HepG2 (cell line): ENCODE results near the gene CASP12.

Experiments
- EZH2 ChIP-seq: conservative IDR thresholded peaks from 2 replicates; pipeline ENCODE4 v1.6.1; 2012; ENCODE audit warnings: mild to moderate bottlenecking, low read depth, low read length, moderate library complexity
- KDM5B ChIP-seq: sonication (generic); formaldehyde crosslinking; IDR thresholded peaks from 2 replicates; pipeline ENCODE4 v1.4.0; 2020; ENCODE audit warnings: missing genetic modification reagents, mild to moderate bottlenecking, borderline replicate concordance
- PRDM10 ChIP-seq: sonication (generic); formaldehyde crosslinking; IDR thresholded peaks from 2 replicates; pipeline ENCODE4 v1.4.0; 2020; ENCODE audit warnings: low read depth, missing genetic modification reagents
- RBM22 ChIP-seq: fragments of 200-400 bp; formaldehyde crosslinking; optimal IDR thresholded peaks from 2 replicates; pipeline ENCODE3; 2017; ENCODE audit warnings: mild to moderate bottlenecking, low read length, moderate library complexity
- RFX3 ChIP-seq: IDR thresholded peaks from 2 replicates; pipeline ENCODE4 v1.6.1; 2016; ENCODE audit warnings: missing biosample characterization, missing genetic modification reagents
- SMC3 ChIP-seq: IDR thresholded peaks from 2 replicates; pipeline ENCODE4 v1.6.1; 2011; ENCODE audit warnings: low read length, improper control_type of control experiment
- TGIF2 ChIP-seq: IDR thresholded peaks from 2 replicates; pipeline ENCODE4 v1.6.1; 2016; ENCODE audit warnings: control low read depth, missing compliant biosample characterization
- ZNF430 ChIP-seq: sonication (generic); formaldehyde crosslinking; IDR thresholded peaks from 2 replicates; pipeline ENCODE4 v1.9.0; 2021; ENCODE audit warnings: mild to moderate bottlenecking, missing genetic modification reagents
- ZSCAN29 ChIP-seq: sonication (generic); formaldehyde crosslinking; conservative IDR thresholded peaks from 2 replicates; pipeline ENCODE4 v1.4.0; 2020; ENCODE audit warnings: mild to moderate bottlenecking, missing genetic modification reagents
- TF ChIP-seq, protein P1 (sequence below): sonication (generic); formaldehyde crosslinking; IDR thresholded peaks from 2 replicates; pipeline ENCODE4 v1.4.0; 2020; ENCODE audit warnings: missing genetic modification reagents, mild to moderate bottlenecking, borderline replicate concordance

DNA sequence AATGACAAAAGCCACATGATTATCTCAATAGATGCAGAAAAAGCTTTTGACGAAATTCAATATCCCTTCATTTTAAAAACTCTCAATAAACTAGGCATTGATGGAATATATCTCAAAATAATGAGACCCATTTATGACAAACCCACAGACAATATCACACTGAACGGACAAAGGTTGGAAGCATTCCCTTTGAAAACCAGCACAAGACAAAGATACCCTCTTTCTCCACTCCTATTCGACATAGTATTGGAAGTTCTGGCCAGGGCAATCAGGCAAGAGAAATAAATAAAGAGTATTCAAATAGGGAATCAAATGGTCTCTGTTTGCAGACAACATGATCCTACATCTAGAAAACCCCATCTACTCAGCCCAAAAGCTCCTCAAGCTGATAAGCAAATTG is 52.0 kb downstream of the CASP12 start:
- TF ChIP-seq RBM22 = no peak
- TF ChIP-seq KDM5B (CRISPR knock-in tag) = no peak
- TF ChIP-seq, protein P1, sequence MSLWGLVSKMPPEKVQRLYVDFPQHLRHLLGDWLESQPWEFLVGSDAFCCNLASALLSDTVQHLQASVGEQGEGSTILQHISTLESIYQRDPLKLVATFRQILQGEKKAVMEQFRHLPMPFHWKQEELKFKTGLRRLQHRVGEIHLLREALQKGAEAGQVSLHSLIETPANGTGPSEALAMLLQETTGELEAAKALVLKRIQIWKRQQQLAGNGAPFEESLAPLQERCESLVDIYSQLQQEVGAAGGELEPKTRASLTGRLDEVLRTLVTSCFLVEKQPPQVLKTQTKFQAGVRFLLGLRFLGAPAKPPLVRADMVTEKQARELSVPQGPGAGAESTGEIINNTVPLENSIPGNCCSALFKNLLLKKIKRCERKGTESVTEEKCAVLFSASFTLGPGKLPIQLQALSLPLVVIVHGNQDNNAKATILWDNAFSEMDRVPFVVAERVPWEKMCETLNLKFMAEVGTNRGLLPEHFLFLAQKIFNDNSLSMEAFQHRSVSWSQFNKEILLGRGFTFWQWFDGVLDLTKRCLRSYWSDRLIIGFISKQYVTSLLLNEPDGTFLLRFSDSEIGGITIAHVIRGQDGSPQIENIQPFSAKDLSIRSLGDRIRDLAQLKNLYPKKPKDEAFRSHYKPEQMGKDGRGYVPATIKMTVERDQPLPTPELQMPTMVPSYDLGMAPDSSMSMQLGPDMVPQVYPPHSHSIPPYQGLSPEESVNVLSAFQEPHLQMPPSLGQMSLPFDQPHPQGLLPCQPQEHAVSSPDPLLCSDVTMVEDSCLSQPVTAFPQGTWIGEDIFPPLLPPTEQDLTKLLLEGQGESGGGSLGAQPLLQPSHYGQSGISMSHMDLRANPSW = no peak
- TF ChIP-seq SMC3 = no peak
- TF ChIP-seq ZSCAN29 (CRISPR knock-in tag) = no peak
- no peak for TF ChIP-seq TGIF2 (CRISPR knock-in tag)
- TF ChIP-seq PRDM10 (CRISPR knock-in tag) = no peak
- TF ChIP-seq ZNF430 (CRISPR knock-in tag) = no peak
- TF ChIP-seq EZH2 = no peak
- no peak for TF ChIP-seq RFX3 (CRISPR knock-in tag)
